GM21737 (cell line): Measurements from ENCODE around the gene SARDH.
"Not testable (repeated sequence)": the region's sequence is repeated elsewhere in the genome, so short reads cannot be mapped to it uniquely, and the experiment has no call there.

Source experiments
- ATAC-seq: cut with Tn5 transposase; IDR thresholded peaks from one replicate; pipeline ENCODE4 v1.9.1; 2021; ENCODE audit warnings: mild to moderate bottlenecking, moderate library complexity; ENCODE audit not compliant: unreplicated experiment

Gene SARDH

DNA sequence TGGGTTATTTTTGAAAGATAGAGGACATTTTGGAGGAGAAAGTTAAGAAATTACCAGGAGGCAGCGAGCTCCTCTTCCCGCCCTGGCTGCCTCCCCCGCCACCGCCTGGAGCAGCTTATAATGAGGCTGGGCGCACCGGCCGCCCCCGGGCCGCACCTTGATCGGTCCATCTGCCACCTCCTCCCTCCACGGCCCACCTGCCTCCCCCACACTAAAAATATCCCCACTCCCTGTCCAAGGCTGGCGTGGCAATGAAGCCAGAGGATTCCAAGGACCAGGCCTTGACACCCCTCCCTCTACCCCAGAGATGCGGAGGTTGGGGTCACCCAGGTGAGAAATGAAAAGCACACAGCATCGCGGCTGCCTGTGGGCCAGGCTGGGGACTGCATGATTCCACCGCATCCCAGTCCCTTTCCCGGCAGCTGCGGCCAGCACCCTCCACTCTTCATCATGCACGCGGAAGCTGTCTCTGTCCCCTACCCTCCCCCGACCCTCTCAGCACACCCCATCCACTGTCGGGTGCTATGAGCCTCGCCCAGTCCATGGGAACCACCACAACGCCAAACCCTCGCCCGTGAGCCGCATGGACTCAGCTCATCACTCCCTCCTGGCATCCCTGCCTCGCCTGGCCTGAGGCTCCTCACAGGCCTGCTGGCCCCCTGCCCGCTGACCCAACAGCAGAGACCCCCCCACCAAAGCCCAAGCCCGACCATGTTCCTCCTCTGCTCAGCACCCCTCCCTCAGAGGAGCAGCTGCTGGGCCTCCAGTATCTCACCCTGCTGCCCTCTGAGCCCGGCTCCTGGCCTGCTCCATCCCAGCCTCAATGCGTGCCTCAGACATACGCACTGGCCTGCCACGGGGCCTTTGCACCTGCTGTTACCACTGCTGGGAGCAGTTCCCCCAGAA lies 50.0 kb downstream of the SARDH start:
- no peak for ATAC-seq

DNA sequence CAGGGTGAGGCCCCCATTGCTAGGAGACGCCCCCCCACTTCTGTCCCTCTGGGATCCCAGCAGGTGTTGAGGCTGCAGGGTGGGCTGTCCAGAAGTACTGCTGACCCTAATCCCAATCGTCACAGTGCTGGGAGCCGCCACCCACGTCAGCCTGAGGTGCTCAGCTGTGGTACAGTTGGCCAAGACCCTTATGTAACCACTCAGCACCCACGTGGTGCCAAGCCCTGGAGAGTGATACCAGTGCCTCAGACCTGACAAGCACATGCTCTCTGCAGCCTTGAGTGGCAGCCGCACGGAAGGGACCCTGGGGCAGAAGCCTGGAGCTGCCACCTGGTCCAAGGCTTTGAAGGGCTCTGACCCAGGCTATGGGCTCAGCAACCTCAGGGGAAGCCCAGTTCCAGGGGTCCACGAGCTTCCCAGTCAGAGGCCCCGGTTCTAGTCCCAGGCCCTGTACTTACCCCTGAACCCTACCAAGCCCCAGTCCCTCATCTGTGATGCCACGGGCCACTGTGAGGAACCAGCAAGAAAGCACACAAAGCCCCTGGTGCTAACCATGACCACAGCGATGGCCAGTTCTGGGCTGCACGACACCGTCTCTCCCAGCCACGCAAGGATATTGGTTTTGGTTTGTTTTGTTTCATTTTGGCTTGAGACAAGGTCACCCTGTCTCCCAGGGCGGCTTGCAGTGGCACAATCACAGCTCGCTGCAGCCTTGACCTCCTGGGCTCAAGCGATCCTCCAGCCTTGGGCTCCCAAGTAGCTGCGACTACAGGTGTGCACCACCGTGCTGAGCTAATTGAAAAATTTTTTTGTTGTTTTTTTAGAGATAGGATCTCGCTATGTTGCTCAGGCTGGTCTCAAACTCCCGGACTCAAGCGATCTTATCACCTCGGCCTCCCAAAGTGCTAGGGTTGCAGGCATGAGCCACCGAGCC lies 51.2 kb downstream of the SARDH start:
- ATAC-seq: no peak

DNA sequence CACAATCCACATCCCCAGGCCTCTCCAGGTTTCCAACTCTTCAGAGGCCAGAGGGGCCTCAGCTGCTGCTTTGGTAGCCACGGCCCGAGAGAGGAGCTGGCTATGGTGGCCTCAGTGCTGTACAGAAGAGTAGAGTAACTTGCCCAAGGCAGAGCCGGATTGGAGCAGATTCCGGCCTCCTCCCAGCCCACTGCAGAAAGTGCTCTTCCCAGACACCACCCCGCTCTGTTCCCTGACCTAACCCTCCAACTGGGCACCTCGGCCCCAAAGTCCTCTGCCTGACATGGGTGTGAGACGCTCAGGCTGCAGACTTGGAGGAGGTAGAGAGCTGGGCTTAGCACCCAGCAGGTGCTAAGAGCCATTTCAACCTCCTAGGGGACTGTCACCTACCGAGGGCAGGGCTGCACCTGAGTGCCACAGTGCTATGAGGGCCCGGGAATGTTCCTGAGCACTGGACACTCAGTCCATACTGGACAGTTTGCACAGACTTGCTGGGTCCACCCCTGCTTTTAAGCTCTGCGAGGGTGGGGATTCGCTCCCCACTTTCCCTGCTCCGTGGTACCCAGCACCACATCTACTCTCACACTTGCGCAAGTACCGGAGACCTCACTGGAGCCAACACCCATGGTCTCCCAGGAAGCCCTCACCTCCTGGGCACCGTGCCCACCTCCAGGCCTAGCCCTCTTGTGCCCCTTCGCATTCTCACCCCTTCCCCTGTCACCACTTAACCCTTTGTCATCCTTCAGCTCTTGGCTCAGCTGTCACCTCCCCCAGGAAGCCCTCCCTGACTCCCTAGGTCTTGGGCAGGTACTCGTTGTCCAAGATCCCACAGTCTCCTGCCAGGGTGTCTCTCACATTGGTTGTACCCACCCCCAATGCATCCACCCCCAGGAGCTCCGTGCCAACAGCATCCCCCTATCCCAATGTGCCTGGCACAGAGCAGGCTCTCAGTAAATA lies 52.2 kb downstream of the SARDH start:
- no peak for ATAC-seq

DNA sequence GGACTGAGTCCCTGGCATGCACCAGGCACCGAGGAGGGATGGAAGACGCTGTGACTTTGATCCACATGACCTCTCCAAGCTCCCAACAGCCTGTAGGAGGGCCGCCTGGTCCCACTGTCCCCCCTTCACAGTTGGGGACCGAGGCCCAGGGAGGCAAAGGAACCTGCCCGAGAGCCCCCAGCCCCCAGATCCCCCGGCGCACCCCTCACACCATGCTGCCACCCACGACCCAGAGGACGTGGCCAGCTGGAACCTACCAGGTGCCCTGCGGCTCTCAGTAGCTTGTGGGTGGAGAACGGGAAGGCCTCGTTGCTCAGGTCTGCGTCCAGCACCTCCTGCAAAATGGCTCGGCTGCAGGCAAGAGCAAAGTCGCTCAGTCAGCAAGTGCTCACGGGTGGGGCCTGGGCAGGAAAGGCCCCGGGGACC lies 53.2 kb downstream of the SARDH start:
- no peak for ATAC-seq

DNA sequence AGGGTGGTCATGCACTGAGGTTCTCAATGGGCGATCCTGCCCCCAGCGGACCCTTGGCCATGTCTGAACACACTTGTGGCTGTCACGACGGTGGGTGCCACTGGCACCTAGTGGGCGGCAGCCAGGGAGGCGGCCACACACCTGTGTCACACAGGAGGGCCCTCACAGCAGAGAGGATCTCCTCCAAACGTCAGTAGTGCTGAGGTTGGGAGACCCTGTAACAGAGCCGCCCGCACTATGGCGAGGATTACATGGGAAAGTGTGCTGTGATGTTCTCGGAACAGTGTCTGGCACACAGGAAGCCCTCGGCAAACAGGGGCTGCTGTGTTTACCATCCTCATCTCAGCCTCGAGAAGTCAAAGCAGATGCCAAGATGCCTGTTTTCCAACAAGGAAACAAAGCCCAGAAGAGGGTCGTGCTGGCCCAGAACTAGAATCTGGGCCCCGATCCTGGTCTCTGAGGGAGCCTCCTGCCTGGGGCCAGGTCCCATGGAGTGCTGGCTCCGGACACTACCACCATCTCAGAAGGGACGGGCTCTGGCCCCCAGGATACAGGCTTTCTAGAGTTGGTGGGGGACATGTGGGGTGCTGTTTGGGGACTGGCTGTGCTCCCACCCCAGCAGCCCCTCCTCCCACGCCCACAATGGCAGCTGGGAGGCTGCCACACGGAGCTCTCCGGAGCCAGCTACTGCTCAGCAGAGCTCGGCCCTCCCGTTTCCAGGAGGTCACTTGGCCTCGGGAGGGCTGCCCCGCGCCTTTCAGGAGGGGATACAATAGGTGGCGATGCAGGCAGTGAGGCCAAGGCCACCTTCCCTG lies 53.8 kb downstream of the SARDH start:
- no peak for ATAC-seq

DNA sequence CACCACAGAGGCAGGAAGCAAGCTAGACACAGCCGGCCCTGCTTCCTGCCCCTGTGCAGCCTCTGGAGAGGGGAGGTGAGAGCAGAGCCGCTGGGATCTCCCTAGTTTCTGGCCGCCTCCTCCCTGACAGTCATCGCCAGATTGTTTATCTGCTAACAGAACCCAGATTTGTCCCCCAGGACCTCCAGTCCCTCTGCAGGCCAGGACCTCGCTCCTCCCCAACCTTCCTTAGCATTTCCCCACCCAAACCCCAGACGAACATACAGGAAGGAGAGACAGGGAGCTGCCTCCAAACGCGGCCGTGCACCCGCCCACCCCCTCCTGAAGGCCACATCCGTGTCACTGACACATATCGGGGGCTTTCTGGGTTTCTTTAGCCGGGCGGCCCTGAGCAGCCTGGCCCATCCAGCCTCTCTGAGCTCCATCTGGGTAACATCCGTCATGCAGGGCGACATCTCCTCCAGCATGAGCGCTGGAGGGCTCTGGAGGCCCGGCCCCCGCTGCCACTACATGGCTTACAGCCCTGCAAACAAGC lies 54.5 kb downstream of the SARDH start:
- ATAC-seq: no peak

DNA sequence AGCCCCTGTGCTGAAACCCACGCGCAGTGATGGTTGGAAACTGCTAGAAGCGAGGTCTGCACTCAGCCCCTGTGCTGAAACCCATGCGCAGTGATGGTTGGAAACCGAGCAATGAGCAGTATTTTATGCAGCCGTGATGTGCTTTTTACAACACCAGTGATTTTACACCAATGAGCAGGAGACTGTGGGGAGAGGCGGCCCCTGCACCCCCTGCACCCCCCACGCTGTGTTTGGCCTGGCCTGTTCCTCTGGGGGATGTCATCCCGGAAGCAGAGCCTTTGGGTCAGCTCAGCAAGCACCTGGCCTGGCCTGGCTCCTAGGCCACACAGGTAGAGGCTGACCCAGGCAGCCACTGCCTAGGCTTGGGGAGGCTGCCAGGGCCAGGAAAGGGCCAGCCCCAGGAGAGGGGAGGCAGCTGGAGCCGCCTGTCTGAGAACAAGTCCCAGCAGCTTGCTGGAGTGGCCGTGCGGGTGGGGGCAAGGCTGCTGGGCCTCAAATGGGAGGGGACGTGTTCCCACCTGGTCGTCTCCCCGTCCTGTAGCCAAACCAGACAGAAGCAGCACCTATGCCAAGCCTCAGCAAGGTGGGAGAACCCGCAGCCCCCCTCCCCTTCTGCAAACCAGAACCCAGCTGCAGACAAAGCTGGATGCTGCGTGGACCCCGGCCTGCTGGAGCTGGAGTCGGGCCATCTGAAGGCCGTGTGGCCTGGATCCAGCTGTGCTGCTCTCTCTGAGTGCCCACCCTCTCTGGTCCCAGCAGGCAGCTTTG lies 55.1 kb downstream of the SARDH start:
- ATAC-seq: no peak

DNA sequence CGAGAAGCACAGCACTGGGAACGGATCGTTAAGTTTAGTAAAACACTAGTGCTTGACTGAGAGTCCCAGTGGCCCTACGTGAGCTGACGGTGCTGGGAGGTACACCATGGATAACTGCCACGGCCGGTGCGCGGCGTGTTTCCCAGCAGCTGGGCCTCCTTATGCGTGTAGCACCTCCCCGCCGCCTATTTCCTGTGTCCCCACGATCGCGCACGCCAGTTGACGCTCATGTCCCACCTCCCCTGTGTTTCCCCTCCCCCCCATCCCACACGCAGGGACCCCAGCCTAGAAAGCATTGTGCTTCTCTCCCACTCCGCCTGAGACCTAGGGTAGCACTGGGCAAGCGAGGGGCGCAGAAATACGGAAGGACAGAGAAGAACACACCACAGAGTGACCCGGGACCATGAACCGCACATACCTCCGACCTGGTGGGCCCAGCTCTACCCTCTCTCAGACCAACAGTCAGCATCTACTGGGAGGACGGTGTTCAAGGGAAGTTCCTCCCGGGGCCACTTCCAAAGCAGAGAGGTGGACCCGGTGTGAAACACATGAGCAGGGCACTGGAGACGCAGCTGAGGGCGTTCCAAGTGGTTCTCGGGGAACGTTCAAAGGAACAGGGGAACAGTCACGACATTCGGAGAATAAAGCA lies 56.4 kb downstream of the SARDH start:
- no peak for ATAC-seq

DNA sequence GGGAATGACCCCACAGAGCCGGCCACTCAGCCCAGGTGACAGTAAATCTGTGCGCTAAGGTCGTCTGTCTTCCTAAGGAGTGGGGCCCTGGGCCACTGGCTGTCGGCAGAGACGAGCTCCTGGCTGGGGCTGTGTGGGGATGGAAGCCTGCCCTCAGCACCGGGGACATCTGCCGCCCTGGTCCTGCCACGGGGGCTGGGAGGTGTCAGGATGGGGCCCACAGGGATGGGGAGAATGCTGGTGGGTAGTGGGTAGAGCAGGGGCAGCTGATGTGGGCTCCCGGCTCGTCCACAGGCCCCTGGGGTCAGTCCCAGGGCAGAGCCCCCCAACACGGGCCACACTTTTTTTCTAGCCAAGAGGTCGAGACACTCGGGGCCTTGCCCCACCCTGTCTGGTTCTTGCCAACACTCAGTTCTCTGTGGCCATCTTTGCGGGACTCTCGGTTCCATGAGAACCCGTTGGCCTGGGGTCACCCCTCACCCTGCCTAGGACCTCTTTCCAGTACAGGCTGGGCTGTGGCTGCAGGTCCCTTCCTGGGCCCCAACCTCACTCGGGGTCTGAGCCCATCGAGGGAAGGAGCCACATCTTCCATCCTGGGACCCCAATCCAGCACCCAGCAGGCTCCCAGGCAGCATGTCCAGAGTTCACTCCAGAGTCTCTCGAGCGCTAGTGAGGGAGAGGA lies 57.0 kb downstream of the SARDH start:
- ATAC-seq: no peak

DNA sequence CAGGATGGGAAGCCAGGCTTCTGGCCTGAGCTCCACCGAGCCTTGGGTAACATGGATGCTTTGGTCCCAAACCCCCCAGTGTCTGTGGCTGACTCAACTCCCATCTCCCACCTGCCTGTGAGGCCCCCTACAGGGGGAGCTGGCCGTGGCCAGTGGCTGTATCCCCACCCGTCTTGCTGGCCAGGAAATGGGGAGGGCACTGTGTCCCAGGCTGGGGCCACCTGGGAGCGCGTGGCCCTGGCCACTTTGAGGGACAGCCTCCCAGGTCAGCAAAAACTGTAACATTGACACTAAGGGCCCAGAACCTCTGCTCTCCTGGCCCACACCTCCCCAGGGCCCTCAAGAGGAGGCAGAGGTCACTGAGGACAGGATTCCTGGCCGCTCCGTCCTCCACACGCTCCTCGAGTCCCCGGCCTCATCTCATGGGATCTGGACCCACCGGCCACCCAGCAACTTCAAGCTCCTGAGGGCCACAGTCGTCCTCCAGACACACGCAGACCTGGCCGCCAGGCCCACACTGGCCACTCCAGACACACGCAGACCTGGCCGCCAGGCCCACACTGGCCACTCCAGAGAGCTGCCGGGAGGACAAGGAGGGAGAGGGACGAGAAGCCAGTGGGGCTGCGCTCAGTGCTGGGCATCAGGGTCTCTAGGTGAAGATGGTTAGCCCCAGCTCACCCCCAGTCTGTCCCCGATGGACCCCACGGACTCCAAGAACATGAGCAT lies 57.7 kb downstream of the SARDH start:
- no peak for ATAC-seq

DNA sequence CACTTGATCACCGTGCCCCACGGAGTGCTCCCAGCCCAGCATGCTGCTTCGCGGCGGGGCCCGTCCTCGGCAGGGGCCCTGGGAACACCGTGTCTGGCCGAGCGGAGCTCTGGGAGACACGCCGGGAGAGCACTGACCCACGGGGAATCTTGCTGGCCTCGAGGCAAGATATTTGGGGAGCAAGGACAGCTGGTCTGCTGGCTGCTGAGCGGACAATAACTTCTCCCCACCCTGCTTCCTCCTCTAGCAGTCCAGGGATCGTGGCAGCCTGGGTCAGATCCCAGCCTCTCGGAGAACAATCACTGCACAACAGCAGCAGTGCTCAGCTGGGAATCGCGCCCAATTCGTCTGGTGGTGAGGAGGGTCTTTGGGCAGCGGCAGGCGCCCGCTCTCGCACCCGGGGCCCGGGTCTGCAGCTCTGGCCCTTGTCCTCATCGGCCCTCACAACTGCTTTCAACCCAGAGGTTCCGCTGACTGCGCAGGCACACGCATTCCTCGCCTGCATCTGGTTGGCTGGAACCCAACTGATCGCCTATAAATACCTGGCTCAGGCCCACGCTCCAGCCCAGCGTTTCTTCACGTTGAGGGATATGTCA lies 58.6 kb downstream of the SARDH start:
- no peak for ATAC-seq

DNA sequence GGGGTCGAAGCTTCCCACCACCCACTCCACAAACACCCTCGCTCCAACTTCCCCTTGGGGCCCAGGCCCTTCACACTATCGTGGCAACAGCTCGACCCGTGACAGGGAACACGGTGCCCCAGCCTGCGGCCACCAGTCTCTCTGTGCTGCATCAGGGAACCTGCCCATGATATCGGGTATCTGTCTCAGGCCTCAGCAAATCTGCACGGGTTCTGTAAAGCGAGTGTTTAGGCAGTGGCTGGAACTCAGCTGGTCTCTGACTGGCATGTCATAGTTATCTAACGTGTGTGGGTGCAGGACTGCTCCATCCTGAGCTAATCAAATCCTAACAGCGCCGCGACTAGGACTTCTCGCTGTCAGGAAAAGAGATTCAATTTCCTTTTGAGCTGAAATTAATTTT lies 59.1 kb downstream of the SARDH start:
- no peak for ATAC-seq

DNA sequence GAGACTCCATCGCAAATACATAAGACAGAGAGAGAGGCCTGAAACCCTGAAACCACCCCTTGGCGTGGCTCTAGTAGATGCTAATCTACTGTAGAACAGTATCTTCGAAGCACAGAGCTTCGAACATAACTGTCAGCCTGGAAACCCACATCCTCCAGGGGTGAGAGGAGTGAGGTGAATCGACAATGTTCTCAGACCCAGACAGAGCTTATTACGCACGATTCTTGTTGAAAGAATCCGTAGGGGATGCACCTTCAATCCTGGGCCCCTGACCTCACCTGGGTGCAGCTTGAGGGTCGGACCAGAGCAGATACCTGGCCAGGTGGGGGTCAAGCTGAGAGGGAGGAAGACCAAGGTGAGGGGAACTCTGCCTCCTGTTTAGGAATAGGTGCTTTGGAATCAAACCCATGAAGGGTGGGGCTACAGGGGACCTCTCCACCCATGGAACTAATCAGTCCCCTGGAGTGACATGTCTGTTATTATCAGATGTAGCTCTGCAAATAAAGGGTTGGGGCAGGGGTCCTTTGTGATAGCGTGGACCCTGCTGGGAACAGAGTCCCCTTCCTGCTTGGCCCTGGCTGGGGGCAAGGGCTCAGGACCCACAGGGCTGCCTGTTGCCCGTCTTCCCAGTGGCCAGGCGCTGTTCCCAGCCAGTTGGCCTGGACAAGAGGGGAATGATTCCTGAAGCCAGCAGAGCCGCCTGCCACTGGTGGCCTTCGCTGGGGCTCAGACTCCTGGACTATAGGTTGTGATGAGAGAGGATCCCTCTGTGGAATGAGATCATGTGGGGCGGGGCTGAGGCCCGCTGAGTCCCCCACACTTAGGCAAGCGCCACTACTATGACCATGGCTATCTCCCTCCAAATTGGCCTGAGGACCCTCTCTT lies 60.8 kb downstream of the SARDH start:
- ATAC-seq: no peak

DNA sequence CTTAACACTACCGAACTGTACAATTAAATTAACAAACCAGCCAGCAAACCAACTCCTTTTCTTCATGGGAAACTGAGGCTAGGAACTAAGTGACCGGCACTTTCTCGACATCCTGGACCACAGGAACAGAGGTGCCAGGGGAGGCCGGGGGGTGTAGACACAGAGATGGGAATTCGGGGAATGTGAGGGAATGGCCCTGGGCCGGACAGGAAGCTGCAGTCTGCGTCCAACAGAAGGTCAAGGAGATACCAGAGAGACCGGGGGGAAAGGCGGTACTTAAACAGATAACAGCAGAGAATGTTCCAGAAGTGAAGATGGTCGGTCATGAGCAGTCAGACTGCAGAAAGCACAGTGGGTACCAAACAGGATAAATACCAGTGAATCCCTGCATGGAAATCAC lies 61.7 kb downstream of the SARDH start:
- no peak for ATAC-seq

DNA sequence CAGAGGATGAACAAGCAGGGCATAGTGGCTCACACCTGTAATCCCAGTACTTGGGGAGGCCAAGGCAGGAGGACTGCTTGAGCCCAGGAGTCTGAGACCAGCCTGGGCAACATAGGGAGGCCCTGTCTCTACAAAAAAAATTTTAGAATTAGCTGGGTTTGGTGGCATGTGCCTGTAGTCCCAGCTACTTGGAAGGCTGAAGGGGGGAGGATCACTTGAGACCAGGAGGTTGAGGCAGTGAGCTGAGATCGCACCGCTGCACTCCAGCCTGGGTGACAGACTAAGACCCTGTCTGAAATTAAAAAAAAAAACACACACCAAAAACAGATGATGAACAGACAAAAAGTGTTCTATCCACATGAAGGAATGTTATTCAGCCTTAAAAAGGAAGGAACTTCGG lies 62.4 kb downstream of the SARDH start:
- not testable (repeated sequence) for ATAC-seq

DNA sequence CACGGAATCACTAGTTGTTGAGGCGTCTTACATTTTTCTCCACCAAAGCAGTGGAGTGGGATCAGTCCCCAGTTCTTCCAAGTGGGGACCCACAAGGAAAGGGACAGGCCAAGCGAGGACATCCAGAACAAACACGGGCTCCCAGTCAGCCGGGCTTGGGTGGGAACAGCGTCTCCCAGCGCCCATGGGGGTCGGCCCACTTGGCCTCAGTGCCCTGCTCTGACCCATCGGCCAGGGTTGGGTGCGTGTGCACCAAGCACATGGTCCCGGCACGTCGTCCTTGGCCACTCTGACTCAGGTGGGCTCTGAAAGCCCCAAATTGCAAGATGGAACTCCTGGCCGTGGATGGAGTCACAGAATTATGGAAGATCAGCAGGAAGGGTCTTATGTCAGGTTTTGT lies 64.1 kb downstream of the SARDH start:
- ATAC-seq: no peak
